ENCODE results near the gene P2RX6.

The P2RX6 gene

DNA sequence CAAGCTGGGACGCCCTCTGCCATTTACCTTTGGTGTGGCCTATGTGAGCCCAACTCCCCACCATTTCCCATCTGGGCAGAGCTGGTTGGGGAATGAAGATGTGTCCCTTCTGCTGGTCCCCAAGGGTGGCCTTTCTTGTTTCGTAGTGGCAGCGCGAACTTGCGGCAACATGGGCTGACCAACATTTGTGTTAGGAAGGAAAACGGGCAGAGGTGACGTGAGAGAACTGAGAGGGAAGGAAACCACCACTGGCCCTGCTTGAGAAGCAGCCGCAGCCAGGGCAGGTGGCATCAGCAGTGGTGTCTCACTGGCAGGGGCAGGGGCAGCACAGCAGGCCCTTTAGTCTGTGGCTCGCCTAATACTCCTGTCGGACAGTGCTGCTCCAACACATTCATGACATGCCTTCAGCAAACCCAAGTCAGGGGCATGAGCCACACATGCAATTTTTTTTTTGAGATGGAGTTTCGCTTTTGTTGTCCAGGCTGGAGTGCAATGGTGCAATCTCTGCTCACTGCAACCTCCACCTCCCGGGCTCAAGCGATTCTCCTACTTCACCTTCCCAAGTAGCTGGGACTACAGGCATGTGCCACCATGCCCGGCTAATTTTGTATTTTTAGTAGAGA lies 60.7 kb downstream of the P2RX6 start:
- no peak for DNase-seq (ENCODE audit: low read depth)
- TF ChIP-seq, protein P1, sequence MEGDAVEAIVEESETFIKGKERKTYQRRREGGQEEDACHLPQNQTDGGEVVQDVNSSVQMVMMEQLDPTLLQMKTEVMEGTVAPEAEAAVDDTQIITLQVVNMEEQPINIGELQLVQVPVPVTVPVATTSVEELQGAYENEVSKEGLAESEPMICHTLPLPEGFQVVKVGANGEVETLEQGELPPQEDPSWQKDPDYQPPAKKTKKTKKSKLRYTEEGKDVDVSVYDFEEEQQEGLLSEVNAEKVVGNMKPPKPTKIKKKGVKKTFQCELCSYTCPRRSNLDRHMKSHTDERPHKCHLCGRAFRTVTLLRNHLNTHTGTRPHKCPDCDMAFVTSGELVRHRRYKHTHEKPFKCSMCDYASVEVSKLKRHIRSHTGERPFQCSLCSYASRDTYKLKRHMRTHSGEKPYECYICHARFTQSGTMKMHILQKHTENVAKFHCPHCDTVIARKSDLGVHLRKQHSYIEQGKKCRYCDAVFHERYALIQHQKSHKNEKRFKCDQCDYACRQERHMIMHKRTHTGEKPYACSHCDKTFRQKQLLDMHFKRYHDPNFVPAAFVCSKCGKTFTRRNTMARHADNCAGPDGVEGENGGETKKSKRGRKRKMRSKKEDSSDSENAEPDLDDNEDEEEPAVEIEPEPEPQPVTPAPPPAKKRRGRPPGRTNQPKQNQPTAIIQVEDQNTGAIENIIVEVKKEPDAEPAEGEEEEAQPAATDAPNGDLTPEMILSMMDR (IDR thresholded peaks at IDR 0.05; ENCODE audit: control insufficient read depth, extremely low read depth, insufficient read depth) = no peak
- no peak overlapping the region for H3K4me3 ChIP-seq (ENCODE audit: low read depth, low read length)

DNA sequence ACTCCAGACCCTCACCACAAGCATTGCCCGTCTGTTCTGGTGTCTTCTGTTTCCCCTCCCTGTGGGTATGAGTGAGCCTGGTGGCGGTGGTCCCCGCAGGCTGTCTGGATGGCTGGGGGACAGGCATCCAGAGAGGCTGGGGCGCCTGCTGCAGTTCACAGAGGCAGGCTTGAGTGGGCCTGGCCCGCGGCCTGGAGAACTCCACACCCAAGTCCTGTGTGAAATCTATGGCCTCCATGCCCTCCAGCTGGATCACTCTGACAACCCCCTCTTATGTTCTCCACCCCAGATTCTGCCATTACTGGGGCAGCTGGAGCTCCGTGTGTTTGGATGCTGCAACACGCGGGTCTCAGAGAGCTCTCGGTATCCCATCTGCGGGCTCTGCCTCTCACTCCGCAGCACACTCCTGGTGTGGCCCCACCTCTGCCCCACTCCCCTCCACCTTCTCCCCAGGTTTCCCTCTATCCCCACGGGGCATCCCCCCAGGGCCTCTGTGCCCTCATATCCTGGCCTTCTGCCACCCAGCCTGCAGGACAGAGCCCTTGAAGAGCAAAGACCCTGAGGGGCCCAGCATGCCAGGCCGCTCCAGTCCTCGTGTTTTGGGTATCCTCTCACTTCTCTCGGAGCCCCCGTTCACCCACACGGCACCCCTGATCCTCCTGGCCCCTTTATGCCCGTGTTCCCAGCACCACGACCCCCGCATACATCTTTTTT lies 62.1 kb downstream of the P2RX6 start:
- H3K4me3 ChIP-seq (ENCODE audit: low read depth, low read length) = no peak overlapping the region
- TF ChIP-seq, protein P1 (IDR thresholded peaks at IDR 0.05; ENCODE audit: control insufficient read depth, extremely low read depth, insufficient read depth) = no peak
- DNase-seq (ENCODE audit: low read depth) = no peak

All from LNCaP clone FGC (cell line).